ENCODE results near the gene AGR3.

DNA sequence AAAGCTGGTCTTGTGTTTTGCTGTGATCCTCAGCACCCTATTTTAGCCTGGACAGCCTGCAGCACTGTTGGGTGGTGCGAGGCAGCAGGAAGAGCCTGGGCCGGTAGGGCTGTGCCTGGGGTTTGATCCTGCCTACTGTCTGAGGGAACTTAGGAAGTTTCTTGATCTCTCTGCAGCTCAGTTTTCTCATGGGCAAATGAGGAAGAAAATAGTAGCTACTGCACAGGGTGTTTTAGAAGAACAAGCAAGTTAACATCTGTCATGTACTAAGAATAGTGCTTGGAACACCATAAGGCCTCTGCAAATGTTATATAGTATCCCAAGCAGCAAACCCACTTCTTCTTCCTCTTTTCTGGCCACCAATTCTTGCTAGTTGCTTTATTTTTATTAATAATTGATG is 65.0 kb downstream of the AGR3 start:
- TF ChIP-seq, protein P1, sequence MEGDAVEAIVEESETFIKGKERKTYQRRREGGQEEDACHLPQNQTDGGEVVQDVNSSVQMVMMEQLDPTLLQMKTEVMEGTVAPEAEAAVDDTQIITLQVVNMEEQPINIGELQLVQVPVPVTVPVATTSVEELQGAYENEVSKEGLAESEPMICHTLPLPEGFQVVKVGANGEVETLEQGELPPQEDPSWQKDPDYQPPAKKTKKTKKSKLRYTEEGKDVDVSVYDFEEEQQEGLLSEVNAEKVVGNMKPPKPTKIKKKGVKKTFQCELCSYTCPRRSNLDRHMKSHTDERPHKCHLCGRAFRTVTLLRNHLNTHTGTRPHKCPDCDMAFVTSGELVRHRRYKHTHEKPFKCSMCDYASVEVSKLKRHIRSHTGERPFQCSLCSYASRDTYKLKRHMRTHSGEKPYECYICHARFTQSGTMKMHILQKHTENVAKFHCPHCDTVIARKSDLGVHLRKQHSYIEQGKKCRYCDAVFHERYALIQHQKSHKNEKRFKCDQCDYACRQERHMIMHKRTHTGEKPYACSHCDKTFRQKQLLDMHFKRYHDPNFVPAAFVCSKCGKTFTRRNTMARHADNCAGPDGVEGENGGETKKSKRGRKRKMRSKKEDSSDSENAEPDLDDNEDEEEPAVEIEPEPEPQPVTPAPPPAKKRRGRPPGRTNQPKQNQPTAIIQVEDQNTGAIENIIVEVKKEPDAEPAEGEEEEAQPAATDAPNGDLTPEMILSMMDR (IDR thresholded peaks at IDR 0.05; ENCODE audit: insufficient read depth, low read length, poor library complexity, severe bottlenecking) = no peak
- no peak for TF ChIP-seq EZH2phosphoT487 (conservative IDR thresholded peaks at IDR 0.05; ENCODE audit: low read length)

All from SU-DHL-6 (cell line).